Left colon (tissue), 2 donors: ENCODE data around the gene ADA. TPM values are rescaled to one million over a fixed set of nuclear protein-coding genes. Genes with fewer than 3 reads are reported as not detected.
A peak's percentile ranks its signal among the peaks of the same experiment; 100 is the strongest.

Experiments
- ATAC-seq: fragments of 200-7000 bp; cut with Tn5 transposase; one replicate; pipeline ENCODE4 v1.9.1; 2020; ENCODE audit warnings: mild to moderate bottlenecking, moderate library complexity
- DNase-seq, 2 donors: peaks; one replicate each; pipeline ENCODE4 v3.0.0-alpha.2; 2020
- intact Hi-C, 2 donors: fragments of 100-400 bp; cut with DNase I in 1 of 2; cut with micrococcal nuclease in 1 of 2; formaldehyde crosslinking; loops; one replicate each; pipeline versions ENCODE4 v1.11.2 to v1.14.0; 2022; cut with DNase I, micrococcal nuclease
- total RNA-seq, 2 donors: library from RNA; stranded (reverse); fragmentation: NEBNext Ultra II Directional; extraction: Animal tissue kit (Norgen Biotek cat#: 25700); gene quantifications; one replicate each; pipeline ENCODE4 v1.2.1, GENCODE V29; 2021
- donor health status: DM: no; HTN: no; CAD: no.
- donor health status: DM: yes; HTN: yes; CAD: no.

Gene ADA
- total RNA-seq, 2 donors from 2014 or later = 2.5 to 3.4 TPM

GRCh38 chr20:44632103-44632752, 19.3 kb downstream of the ADA start:
- intact Hi-C loops = no loop called here
- DNase-seq (no peak), ATAC-seq (no peak)

- ATAC-seq = no peak
Measured at GRCh38 chr20:44630297-44630696, 21.2 kb downstream of the ADA start.

GRCh38 chr20:44629542-44629941, 22.0 kb downstream of the ADA start:
- DNase-seq (no peak), ATAC-seq (no peak)
- intact Hi-C loops = no loop called here

More at GRCh38 chr20:44630297-44630696, 21.2 kb downstream of the ADA start:
- DNase-seq = no peak
- intact Hi-C loops = no loop called here

DNA sequence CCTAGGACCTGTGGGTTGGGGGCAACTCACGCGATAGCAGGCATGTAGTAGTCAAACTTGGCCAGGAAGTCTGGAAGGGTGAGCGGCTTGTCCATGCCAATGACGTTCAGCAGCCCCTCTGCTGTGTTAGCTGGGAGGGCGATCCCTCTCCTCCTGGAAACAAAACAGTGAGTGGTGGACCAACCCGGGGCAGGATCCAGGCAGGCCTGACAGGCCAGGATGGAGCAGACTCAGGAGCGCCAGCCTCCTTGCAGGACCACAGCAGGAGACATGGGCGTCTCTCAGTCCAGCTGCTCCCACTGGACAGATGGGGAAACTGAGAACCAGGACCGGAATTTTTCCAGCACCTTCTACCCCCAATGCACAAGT, 22.5 kb downstream of the ADA start:
- ATAC-seq (no peak), DNase-seq (no peak)
- intact Hi-C loops = no loop called here

- ATAC-seq = no peak
- DNase-seq = no peak
- intact Hi-C loops = no loop called here
Measured at GRCh38 chr20:44627364-44628010, 24.0 kb downstream of the ADA start.

DNA sequence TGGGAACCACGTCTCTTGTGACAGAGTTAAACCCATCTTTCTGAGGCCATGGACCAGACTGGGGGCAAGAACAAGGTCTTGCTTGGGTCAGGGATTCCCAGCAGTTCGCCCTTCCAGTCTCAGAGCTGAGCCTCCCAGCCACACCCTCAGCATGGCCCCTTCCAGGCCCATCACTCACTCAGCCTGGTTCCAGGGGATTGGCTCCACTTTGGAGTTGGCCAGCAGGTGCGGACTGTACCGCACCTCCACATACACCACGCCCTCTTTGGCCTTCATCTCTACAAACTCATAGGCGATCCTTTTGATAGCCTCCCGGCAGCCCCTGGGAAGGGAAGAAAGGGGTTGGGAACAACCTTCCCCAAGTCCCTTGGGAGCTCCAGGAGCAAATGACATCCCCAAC, 25.2 kb downstream of the ADA start:
- ATAC-seq (no peak), DNase-seq (no peak)
- intact Hi-C loops = no loop called here

DNA sequence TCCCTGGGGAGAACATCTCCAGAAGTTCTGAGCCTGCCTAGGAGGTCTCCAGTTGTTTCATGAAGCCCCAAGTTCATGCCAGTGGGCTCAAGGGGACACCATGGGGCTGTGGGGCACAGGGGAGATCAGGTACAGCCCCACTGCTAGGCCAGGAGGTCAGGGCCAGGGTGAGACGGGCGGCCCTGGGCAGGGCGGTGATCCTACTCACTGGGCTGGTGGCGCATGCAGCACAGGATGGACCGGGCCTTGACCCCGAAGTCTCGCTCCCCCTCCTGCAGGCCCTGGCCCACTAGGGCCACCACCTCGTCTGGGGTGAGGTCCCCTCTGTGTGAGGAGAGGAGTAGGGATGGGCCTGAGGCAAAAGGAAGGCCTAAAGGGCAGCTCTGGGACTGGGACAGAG, 26.1 kb downstream of the ADA start:
- DNase-seq (no peak), ATAC-seq (no peak)
- intact Hi-C loops = no loop called here

GRCh38 chr20:44624743-44625271, 26.7 kb downstream of the ADA start:
- intact Hi-C loops = no loop called here
- ATAC-seq = no peak

DNA sequence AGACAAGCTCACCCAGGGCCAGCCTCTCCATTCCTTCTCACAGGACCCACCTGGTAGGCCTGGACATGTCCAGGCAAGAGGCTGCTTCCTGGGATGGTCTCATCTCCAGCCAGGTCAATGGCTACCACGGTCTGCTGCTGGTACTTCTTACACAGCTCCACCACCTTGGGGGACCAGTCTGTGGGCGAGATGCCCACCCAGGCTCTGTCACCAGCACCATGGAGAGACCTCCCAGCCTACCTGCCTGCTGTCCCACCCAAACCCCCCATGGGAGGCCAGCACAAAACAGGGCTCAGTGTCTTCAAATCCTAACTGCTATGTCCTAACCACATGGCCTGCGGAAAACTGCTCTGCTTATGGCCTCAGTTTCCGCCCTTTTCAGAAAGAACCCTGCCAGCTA, 27.3 kb downstream of the ADA start:
- intact Hi-C loops = no loop called here
- DNase-seq = no peak
- no peak for ATAC-seq

More at GRCh38 chr20:44624743-44625271, 26.7 kb downstream of the ADA start:
- no peak for DNase-seq

GRCh38 chr20:44622501-44623270, 28.8 kb downstream of the ADA start:
- no peak for ATAC-seq
- intact Hi-C loops = no loop called here
- DNase-seq = no peak

- ATAC-seq (no peak), DNase-seq (no peak)
- intact Hi-C loops = no loop called here
Measured at GRCh38 chr20:44621939-44622338, 29.6 kb downstream of the ADA start.

GRCh38 chr20:44621325-44621724, 30.2 kb downstream of the ADA start:
- intact Hi-C loops = no loop called here
- no peak for DNase-seq
- ATAC-seq = no peak

GRCh38 chr20:44620030-44620429, 31.5 kb downstream of the ADA start:
- intact Hi-C loops = no loop called here
- ATAC-seq = no peak

DNA sequence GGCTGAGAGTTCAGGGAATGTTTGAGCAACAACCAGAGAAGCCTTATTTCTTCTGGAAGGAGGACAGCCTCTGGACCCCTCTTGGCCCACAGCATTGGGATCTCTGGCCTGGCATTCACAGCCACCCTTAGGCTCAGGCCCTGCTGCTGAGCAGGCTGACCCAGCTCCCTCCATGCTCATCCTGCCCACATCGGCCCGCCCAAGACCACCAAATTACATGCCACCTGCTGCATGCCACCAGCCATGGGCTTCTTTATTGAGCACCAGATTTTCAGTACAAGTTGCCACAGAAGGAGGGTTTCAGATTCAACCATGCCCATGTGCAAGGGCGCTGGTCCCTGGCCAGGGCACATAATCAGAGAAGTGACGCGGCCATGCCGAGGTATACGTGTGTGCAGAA, 32.2 kb downstream of the ADA start:
- ATAC-seq (no peak), DNase-seq (no peak)
- intact Hi-C loops = loop anchor here in 1 of 2 donors (10.0 kb wide), 1 partner anchor 234 kb away; no protein-coding TSS in a partner anchor

More at GRCh38 chr20:44620030-44620429, 31.5 kb downstream of the ADA start:
- no peak for DNase-seq

GRCh38 chr20:44618318-44618731, 33.2 kb downstream of the ADA start:
- DNase-seq = peak in 1 of 2 donors; percentile 64
- intact Hi-C loops = loop anchor here in 1 of 2 donors (10.0 kb wide), 1 partner anchor 234 kb away; no protein-coding TSS in a partner anchor
- ATAC-seq = peak; percentile 70

DNA sequence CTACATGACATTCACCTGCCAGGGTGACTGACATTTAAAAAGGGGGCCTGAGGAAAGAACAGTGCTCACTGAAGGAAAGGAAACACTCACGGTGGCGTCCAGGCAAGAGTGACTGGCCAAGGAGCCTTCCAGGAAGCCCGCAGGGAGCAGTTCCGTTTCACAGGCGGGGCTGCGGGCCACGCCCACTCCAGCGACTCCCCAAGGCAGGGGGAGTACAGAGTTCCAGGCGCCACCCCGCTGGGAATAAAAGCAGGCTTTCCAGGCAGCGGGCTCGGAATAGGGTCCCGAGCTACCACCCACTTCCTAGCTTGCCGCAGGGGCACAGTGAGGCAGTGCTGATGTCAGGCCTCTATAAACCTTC, 34.9 kb downstream of the ADA start:
- ATAC-seq (peak; percentile 74), DNase-seq (peak; percentile 51)
- intact Hi-C loops = loop anchor here in 1 of 2 donors (10.0 kb wide), 1 partner anchor 232 kb away; no protein-coding TSS in a partner anchor

- ATAC-seq (no peak), DNase-seq (no peak)
- intact Hi-C loops = loop anchor here in 1 of 2 donors (10.0 kb wide), 1 partner anchor 231 kb away; no protein-coding TSS in a partner anchor
Measured at GRCh38 chr20:44615876-44616603, 35.5 kb downstream of the ADA start.

GRCh38 chr20:44615169-44615791, 36.2 kb downstream of the ADA start:
- intact Hi-C loops = loop anchor here in 1 of 2 donors (10.0 kb wide), 1 partner anchor 230 kb away; no protein-coding TSS in a partner anchor
- no peak for DNase-seq
- ATAC-seq = no peak
